22Rv1 (cell line): ENCODE data around the gene GFRA1.

Source experiments
- H3K27ac ChIP-seq: fragments of 450-650 bp; 2 replicates; pipeline ENCODE4 v1.5.1; 2017
- ZFX ChIP-seq: fragments of 450-650 bp; IDR thresholded peaks from 2 replicates; pipeline ENCODE4 v1.6.1; 2017; ENCODE audit warnings: antibody characterized with exemption, borderline replicate concordance
- TF ChIP-seq, protein P1 (sequence below): fragments of 450-650 bp; IDR thresholded peaks from 2 replicates; pipeline ENCODE4 v1.5.1; 2017; ENCODE audit warnings: mild to moderate bottlenecking

Gene GFRA1

GRCh38 chr10:116240157-116240950 lies 32.7 kb downstream of the GFRA1 start:
- TF ChIP-seq, protein P1, sequence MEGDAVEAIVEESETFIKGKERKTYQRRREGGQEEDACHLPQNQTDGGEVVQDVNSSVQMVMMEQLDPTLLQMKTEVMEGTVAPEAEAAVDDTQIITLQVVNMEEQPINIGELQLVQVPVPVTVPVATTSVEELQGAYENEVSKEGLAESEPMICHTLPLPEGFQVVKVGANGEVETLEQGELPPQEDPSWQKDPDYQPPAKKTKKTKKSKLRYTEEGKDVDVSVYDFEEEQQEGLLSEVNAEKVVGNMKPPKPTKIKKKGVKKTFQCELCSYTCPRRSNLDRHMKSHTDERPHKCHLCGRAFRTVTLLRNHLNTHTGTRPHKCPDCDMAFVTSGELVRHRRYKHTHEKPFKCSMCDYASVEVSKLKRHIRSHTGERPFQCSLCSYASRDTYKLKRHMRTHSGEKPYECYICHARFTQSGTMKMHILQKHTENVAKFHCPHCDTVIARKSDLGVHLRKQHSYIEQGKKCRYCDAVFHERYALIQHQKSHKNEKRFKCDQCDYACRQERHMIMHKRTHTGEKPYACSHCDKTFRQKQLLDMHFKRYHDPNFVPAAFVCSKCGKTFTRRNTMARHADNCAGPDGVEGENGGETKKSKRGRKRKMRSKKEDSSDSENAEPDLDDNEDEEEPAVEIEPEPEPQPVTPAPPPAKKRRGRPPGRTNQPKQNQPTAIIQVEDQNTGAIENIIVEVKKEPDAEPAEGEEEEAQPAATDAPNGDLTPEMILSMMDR, result no peak
- TF ChIP-seq ZFX, result no peak
- no peak overlapping the region for H3K27ac ChIP-seq

- no peak for TF ChIP-seq ZFX
- TF ChIP-seq, protein P1, result no peak
- H3K27ac ChIP-seq, result no peak overlapping the region
These were observed 33.8 kb downstream of the GFRA1 start for GRCh38 chr10:116239229-116239628.

GRCh38 chr10:116237970-116238369 lies 35.0 kb downstream of the GFRA1 start:
- H3K27ac ChIP-seq, result no peak overlapping the region
- TF ChIP-seq ZFX, result no peak
- TF ChIP-seq, protein P1, result no peak

GRCh38 chr10:116237260-116237659 lies 35.7 kb downstream of the GFRA1 start:
- TF ChIP-seq, protein P1, result no peak
- no peak for TF ChIP-seq ZFX
- no peak overlapping the region for H3K27ac ChIP-seq

GRCh38 chr10:116233230-116233629 lies 39.8 kb downstream of the GFRA1 start:
- no peak overlapping the region for H3K27ac ChIP-seq

GRCh38 chr10:116232613-116233012 lies 40.4 kb downstream of the GFRA1 start:
- TF ChIP-seq ZFX, result no peak
- TF ChIP-seq, protein P1, result no peak
- no peak overlapping the region for H3K27ac ChIP-seq

More at GRCh38 chr10:116233230-116233629, 39.8 kb downstream of the GFRA1 start:
- no peak for TF ChIP-seq ZFX
- TF ChIP-seq, protein P1, result no peak

DNA sequence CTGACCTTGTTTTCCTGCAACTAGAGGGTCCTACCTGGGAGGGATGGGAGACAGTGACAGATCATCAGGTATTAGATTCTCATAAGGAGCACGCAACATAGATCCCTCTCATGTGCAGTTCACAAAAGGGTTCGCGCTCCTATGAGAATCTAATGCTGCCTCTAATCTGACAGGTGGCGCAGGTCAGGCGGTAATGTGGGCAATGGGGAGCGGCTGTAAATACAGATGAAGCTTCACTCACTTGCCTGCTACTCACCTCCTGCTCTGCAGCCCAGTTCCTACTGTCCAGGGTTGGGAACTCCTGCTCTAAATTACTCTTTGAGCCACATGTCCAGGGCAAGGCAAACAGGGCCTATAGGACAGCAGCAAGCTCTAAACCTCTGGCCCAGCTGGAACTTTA lies 46.2 kb downstream of the GFRA1 start:
- no peak for TF ChIP-seq ZFX
- TF ChIP-seq, protein P1, result no peak
- no peak overlapping the region for H3K27ac ChIP-seq
